GM21529 (cell line): Measurements from ENCODE around the gene SLC9A3.

Experiments
- ATAC-seq: cut with Tn5 transposase; IDR thresholded peaks from one replicate; pipeline ENCODE4 v1.9.1; 2021; ENCODE audit not compliant: unreplicated experiment

SLC9A3 gene

DNA sequence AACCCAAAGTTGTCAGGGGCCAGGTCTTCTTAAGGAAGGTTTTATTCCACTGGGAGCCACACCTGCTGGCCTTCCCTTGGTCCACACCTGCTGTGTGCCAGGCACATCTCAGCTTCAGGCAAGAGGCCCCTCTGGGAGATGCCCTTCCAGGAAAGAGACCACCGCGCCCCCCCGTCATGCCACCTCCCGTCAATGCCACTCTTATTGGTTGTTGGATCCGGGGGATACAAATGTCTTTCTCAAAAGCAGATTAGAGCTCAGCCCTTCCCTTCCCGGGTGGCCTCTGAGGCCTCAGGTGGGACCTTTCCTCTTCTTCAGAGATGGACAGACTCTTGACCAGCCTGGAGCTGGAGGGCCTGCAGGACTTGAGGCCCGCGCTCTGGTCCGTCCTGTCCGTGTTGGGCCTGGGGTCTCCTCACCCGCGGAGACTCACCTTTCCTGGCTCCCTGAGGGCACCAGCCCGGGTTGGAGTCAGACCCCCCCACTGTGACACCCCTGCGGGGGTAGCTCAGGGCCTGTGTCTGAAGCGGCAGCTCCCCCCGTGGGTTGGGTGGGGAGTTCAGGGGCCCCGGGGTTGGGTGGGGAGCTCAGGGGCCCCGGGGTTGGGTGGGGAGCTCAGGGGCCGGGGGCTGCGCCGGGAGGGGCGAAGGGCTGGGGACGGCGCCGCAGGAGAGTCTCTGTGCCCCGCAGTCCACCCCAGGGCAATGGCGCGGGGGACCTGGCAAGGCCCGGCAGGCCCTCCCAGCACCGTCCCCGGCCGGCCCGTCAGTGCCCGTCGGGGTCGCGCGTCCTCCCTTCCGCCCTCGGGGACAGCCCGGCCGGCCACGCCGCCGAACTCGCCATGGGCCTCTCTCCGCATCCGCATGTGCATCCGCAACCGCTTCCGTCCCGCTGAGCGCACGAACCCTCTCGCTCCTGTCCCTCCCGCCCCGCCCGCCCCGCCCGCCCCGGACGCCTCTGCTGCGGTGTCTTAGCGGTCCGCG, 3.7 kb upstream of the SLC9A3 start:
- ATAC-seq, result no peak

GRCh38 chr5:526456-527088, 2.3 kb upstream of the SLC9A3 start:
- no peak for ATAC-seq

- no peak for ATAC-seq
Measured at GRCh38 chr5:525916-526315, 1.7 kb upstream of the SLC9A3 start.

GRCh38 chr5:524973-525761, 918 bp upstream of the SLC9A3 start:
- ATAC-seq, result no peak

DNA sequence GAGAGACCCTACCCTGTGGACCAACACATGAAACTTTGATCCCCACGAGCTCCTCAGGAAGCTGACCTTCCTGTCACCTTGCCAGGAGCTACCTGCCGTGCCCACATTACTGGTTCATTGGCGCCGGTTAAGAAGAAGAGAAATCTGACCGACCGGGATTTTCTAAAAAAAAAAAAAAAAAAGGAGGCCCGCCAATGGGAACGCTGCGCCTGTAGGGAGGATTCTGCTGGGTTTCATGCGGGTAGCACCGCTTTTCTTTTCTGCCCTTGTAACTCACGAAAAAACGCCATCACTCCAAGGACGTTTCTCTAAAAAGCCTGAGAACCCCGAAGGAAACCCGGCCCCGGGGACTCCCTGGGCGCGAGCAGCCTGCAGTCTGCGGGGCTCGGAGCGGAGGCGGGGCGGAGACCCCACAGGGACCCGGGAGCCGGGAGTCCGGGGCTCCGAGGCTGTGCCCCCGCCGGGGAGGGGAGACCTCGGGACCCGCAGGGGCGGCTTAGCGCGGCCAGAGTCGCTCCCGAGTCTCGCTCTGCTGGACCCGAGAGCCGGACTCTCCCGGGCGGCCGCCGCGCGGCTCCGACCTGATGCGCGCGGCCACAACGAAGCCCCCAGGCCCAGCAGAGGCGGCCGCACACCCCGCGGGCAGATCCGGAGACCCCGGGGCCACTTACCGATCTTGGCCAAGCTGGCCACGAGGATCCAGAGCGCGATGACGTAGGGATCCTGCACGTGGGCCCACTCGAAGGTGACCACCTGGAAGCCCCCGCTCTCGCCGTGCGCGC, 617 bp downstream of the SLC9A3 start:
- no peak for ATAC-seq

DNA sequence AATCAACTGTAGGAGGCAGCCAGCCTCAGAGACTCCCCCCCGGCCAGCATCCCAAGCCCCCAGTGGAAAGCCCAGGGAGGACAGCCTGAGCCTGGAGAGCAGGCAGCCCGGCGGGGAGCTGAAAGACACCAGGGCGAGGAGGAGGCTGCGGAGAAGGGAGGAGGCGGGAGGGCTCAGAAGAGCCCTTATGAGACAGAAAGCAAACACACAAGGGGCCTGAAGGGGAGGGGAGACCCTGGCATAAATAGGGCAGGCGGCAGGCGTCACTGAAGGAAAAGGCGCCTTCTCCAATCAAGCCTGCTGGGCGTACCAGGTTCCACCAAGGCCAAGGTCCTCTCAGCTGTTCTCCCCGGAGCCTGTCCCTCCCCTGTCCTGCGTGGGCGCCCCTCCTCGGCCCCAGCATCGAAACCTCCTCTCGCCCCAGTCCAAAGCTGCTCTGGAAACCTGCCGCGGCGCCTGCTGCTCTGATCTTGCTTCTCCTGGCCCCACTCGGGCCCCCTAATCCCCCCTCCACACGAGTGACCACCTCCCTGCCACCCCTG, 1.3 kb downstream of the SLC9A3 start:
- ATAC-seq, result no peak

DNA sequence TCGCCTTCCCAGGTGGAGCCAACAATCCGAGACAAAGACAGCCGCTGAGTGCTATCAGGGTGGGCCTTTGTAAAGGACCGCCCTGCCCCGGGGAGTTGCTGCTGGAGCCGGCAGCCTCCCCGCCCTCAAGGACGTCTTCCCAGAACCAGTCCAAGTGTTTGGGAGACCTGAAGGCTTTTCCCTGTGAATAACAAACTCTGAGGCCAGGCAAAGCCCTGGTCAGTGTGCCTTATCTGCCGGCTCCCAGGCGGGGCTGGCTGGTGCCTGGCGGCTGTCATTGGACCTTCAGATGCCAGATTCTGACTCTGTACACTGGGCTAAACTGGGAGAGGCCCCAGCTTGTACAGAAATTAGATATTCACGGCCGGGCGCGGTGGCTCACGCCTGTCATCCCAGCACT, 2.1 kb downstream of the SLC9A3 start:
- no peak for ATAC-seq

- ATAC-seq, result no peak
Measured at GRCh38 chr5:521680-522079, 2.6 kb downstream of the SLC9A3 start.

DNA sequence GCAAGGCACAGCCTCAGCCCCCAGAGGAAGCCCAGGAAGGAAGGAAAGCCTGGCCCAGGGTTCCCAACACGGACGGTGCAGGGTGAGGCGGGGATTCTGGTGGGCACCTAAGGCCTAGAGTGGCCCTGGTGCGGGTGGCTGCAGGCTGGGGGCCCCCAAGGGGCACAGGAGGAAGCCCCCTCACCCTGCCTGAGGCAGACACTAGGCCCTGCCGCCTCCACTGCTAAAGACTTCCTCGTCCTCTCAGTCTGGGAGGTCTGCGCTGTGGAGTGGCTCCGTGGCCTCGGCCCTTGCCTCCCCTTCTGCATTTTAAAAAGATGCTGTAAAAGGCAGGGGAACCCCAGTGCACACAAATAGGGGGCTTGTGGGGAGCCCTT, 3.4 kb downstream of the SLC9A3 start:
- ATAC-seq, result no peak

- no peak for ATAC-seq
Measured at GRCh38 chr5:520196-520849, 3.9 kb downstream of the SLC9A3 start.

DNA sequence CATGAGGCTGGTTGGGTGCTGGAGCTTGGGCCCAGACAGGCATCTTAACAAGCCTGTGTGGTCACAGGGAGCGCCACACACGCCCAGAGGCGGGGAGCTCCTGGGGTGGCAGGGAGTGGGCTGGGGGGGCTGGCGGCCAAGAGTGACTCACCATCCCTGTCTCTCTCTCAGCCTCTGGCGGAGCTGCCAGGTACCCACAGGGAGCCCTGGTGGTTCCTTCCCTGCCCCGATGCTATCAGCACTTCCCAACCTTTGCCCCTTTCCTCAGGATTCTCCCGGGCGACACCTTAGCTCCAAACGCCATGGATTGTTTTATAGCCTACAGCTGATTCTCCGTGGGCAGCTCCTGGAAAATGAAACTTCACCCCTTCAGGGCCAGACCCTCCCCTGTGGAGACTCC, 5.5 kb downstream of the SLC9A3 start:
- ATAC-seq, result no peak

DNA sequence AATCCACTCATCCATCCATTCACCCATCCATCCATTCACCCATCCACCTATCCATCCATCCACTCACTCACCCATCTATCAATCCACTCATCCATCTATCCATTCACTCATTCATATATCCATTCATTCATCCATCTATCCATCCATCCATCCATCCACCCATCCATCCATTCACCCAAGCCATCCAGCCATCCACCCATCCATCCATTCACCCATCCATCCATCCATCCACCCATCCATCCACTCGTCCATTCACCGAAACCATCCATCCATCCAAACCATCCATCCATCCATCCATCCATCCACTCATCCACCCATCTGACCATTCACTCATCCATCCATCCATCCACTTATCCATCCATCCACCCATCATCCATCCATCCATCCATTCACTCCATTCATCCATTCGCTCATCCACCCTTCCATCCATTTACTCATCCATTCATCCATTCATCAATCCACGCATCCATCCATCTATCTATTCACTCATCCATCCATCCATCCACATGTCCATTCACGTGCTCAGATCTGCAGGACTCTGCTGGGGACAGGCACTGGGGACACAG, 6.6 kb downstream of the SLC9A3 start:
- no peak for ATAC-seq

DNA sequence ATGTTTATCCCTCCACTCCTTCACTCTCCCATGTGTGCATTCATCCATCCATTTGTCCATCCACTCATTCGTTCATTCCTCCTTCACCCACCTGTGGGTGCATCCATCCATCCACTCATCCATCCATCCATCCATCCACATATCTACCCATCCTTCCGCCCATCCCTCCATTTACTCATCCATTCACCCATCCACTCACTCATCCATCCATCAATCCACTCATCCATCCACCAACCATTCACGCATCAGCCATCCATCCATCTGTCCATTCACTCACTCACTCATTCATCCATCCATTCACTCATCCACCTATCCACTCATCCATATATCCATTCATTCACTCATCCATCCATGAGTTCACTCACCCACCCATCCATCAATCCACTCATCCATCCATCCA, 7.3 kb downstream of the SLC9A3 start:
- ATAC-seq, result no peak

DNA sequence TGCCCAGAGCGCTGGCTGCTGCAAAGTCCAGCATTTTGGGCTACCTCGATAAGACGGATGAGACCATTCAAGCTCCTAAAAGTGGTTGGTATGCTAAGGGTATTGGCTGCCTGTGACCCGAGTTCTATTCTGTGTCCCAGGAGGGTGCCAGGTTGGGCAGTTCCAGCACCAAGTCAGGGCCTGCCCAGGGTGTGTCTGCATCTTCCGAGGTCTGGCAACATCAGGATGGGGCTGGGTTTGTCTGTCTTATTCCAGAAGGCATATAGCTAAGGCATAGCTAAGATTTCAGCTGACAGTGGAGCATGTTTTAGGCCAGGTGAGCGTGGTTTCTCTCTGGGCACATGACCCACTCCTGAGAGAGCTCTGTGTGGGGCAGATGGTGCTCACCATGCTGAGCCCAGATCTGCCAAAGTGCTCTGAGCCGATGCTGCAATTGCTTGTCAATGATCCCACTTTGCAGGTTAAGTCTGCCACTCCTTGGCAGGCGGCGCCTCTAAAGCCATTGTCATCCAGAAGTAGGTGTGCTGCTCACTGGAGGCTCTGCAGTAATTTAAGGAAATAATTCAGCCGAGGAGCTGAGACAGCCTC, 7.8 kb downstream of the SLC9A3 start:
- no peak for ATAC-seq

DNA sequence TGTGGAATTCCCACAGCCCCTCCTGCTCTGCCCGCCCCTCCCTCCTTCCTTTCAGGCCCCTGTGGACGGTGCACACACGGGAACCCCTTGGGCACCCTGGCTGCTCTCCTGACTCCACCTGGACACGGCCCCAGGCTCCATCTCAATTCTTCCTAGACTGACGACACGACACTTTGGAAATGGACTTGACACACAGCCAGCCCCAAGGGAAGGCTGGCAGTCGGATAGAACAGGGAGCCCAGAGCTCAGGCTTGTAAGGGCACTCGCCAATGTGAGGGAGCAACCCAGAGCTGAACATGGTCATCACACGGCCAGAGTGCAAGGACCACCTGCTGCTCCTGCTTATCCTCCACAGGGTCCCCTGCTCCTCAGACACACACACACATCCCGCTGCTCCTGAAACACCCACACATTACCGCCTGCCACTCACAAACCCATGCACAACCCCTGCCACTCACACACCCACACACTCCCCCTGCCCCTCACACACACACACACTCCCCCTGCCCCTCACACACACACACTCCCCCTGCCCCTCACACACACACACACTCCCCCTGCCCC, 8.9 kb downstream of the SLC9A3 start:
- ATAC-seq, result no peak

DNA sequence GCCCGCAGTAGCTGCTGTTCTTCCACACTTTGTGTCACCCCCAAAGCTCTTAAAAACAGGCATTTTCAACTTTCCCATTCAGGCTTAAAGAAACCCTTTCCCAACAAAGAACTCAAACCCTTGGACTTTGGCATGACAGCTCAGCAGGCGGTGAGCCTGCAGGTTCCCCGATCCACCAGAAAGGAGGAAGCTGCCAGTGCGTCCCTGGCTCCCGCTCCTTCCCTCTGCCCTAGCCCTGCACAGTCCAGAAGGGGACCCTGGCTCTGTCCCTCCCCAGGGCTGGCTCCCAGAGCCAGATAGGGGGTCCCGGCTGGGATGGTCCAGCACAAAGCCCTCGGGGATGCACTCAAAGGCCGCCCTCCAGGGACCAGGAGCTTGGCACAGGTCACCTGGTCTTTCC, 9.6 kb downstream of the SLC9A3 start:
- no peak for ATAC-seq

GRCh38 chr5:514101-514485, 10.2 kb downstream of the SLC9A3 start:
- no peak for ATAC-seq

- no peak for ATAC-seq
Measured at GRCh38 chr5:513216-514100, 10.8 kb downstream of the SLC9A3 start.
